Activated naive CD4-positive, alpha-beta T cell treated with anti-CD3 and anti-CD28 coated beads, Interleukin-2, amount 50 U/mL, for 24 hours (primary cell): ENCODE measurements around the gene SMYD1.

Experiments
- H3K27ac Mint-ChIP-seq: one replicate; pipeline ENCODE4 v1.8.0; 2021; ENCODE audit warnings: mild to moderate bottlenecking, mixed read lengths
- H3K27me3 Mint-ChIP-seq: one replicate; pipeline ENCODE4 v1.8.0; 2021; ENCODE audit warnings: mixed read lengths
- H3K36me3 Mint-ChIP-seq: one replicate; pipeline ENCODE4 v1.8.0; 2021; ENCODE audit warnings: mixed read lengths
- H3K4me1 Mint-ChIP-seq: one replicate; pipeline ENCODE4 v1.8.0; 2021; ENCODE audit warnings: mixed read lengths
- H3K4me3 Mint-ChIP-seq: one replicate; pipeline ENCODE4 v1.8.0; 2021; ENCODE audit warnings: mild to moderate bottlenecking, mixed read lengths
- H3K9me3 Mint-ChIP-seq: one replicate; pipeline ENCODE4 v1.8.0; 2021; ENCODE audit warnings: mixed read lengths

The SMYD1 gene

GRCh38 chr2:88070055-88070454, 2.4 kb downstream of the SMYD1 start:
- no peak overlapping the region for H3K27ac Mint-ChIP-seq
- H3K4me3 Mint-ChIP-seq: no peak overlapping the region
- no peaks in the 10 kb centered on the region for H3K9me3 Mint-ChIP-seq
- H3K36me3 Mint-ChIP-seq: no peaks in the 10 kb centered on the region
- H3K27me3 Mint-ChIP-seq: no peaks in the 10 kb centered on the region
- no peaks in the 10 kb centered on the region for H3K4me1 Mint-ChIP-seq

- Mint-ChIP-seq H3K4me3 (no peak overlapping the region), H3K27ac (no peak overlapping the region), H3K36me3 (no peaks in the 10 kb centered on the region), H3K27me3 (no peaks in the 10 kb centered on the region), H3K4me1 (no peaks in the 10 kb centered on the region), H3K9me3 (no peaks in the 10 kb centered on the region)
Measured at GRCh38 chr2:88071365-88071764, 3.7 kb downstream of the SMYD1 start.

- Mint-ChIP-seq H3K36me3 (no peaks in the 10 kb centered on the region), H3K4me1 (no peaks in the 10 kb centered on the region), H3K27ac (no peak overlapping the region), H3K9me3 (no peaks in the 10 kb centered on the region), H3K27me3 (no peaks in the 10 kb centered on the region), H3K4me3 (no peak overlapping the region)
Measured at GRCh38 chr2:88074150-88074549, 6.5 kb downstream of the SMYD1 start.

GRCh38 chr2:88074854-88075292, 7.2 kb downstream of the SMYD1 start:
- H3K27ac Mint-ChIP-seq: no peak overlapping the region

GRCh38 chr2:88077080-88077479, 9.5 kb downstream of the SMYD1 start:
- Mint-ChIP-seq H3K4me3 (no peak overlapping the region), H3K27me3 (no peaks in the 10 kb centered on the region), H3K27ac (no peak overlapping the region), H3K9me3 (no peaks in the 10 kb centered on the region), H3K36me3 (no peaks in the 10 kb centered on the region), H3K4me1 (no peaks in the 10 kb centered on the region)

More at GRCh38 chr2:88074854-88075292, 7.2 kb downstream of the SMYD1 start:
- Mint-ChIP-seq H3K4me3 (no peak overlapping the region), H3K9me3 (no peaks in the 10 kb centered on the region), H3K27me3 (no peaks in the 10 kb centered on the region), H3K36me3 (no peaks in the 10 kb centered on the region), H3K4me1 (no peaks in the 10 kb centered on the region)

GRCh38 chr2:88078643-88079172, 11.1 kb downstream of the SMYD1 start:
- no peaks in the 10 kb centered on the region for H3K27me3 Mint-ChIP-seq
- no peak overlapping the region for H3K4me3 Mint-ChIP-seq
- H3K36me3 Mint-ChIP-seq: no peaks in the 10 kb centered on the region
- H3K4me1 Mint-ChIP-seq: no peaks in the 10 kb centered on the region
- H3K9me3 Mint-ChIP-seq: no peaks in the 10 kb centered on the region
- no peak overlapping the region for H3K27ac Mint-ChIP-seq

GRCh38 chr2:88080545-88080944, 12.9 kb downstream of the SMYD1 start:
- Mint-ChIP-seq H3K27me3 (no peaks in the 10 kb centered on the region), H3K4me1 (no peaks in the 10 kb centered on the region), H3K9me3 (no peaks in the 10 kb centered on the region)

GRCh38 chr2:88081924-88082608, 14.4 kb downstream of the SMYD1 start:
- Mint-ChIP-seq H3K27ac (no peak overlapping the region), H3K27me3 (no peaks in the 10 kb centered on the region), H3K4me1 (no peaks in the 10 kb centered on the region), H3K4me3 (no peak overlapping the region), H3K36me3 (no peaks in the 10 kb centered on the region), H3K9me3 (no peaks in the 10 kb centered on the region)

More at GRCh38 chr2:88080545-88080944, 12.9 kb downstream of the SMYD1 start:
- H3K27ac Mint-ChIP-seq: no peak overlapping the region
- no peak overlapping the region for H3K4me3 Mint-ChIP-seq
- H3K36me3 Mint-ChIP-seq: no peaks in the 10 kb centered on the region

GRCh38 chr2:88082781-88083180, 15.2 kb downstream of the SMYD1 start:
- no peak overlapping the region for H3K4me3 Mint-ChIP-seq
- no peaks in the 10 kb centered on the region for H3K27me3 Mint-ChIP-seq
- H3K9me3 Mint-ChIP-seq: no peaks in the 10 kb centered on the region
- no peak overlapping the region for H3K27ac Mint-ChIP-seq
- no peaks in the 10 kb centered on the region for H3K4me1 Mint-ChIP-seq
- H3K36me3 Mint-ChIP-seq: no peaks in the 10 kb centered on the region

- peaks cover 10% of the 10 kb centered on the region for H3K4me1 Mint-ChIP-seq
- H3K27me3 Mint-ChIP-seq: no peaks in the 10 kb centered on the region
- H3K9me3 Mint-ChIP-seq: no peaks in the 10 kb centered on the region
- no peak overlapping the region for H3K27ac Mint-ChIP-seq
- no peaks in the 10 kb centered on the region for H3K36me3 Mint-ChIP-seq
- H3K4me3 Mint-ChIP-seq: no peak overlapping the region
Measured at GRCh38 chr2:88085099-88085498, 17.5 kb downstream of the SMYD1 start.

- H3K4me3 Mint-ChIP-seq: no peak overlapping the region
- H3K36me3 Mint-ChIP-seq: no peaks in the 10 kb centered on the region
- H3K27me3 Mint-ChIP-seq: no peaks in the 10 kb centered on the region
- H3K27ac Mint-ChIP-seq: no peak overlapping the region
- no peaks in the 10 kb centered on the region for H3K9me3 Mint-ChIP-seq
- peaks cover 15% of the 10 kb centered on the region for H3K4me1 Mint-ChIP-seq
Measured at GRCh38 chr2:88085602-88086001, 18.0 kb downstream of the SMYD1 start.

GRCh38 chr2:88086401-88086800, 18.8 kb downstream of the SMYD1 start:
- Mint-ChIP-seq H3K36me3 (no peaks in the 10 kb centered on the region), H3K9me3 (no peaks in the 10 kb centered on the region), H3K4me1 (peaks cover 23% of the 10 kb centered on the region), H3K27ac (no peak overlapping the region), H3K4me3 (no peak overlapping the region), H3K27me3 (no peaks in the 10 kb centered on the region)

GRCh38 chr2:88087073-88087472, 19.4 kb downstream of the SMYD1 start:
- Mint-ChIP-seq H3K4me1 (peaks cover 28% of the 10 kb centered on the region), H3K27ac (no peak overlapping the region), H3K9me3 (no peaks in the 10 kb centered on the region), H3K36me3 (no peaks in the 10 kb centered on the region), H3K4me3 (no peak overlapping the region), H3K27me3 (no peaks in the 10 kb centered on the region)

GRCh38 chr2:88087763-88088162, 20.1 kb downstream of the SMYD1 start:
- Mint-ChIP-seq H3K27me3 (no peaks in the 10 kb centered on the region), H3K9me3 (no peaks in the 10 kb centered on the region), H3K27ac (no peak overlapping the region), H3K4me3 (no peak overlapping the region), H3K36me3 (no peaks in the 10 kb centered on the region), H3K4me1 (peaks cover 29% of the 10 kb centered on the region)

- no peak overlapping the region for H3K27ac Mint-ChIP-seq
- H3K27me3 Mint-ChIP-seq: no peaks in the 10 kb centered on the region
- H3K9me3 Mint-ChIP-seq: no peaks in the 10 kb centered on the region
- H3K4me1 Mint-ChIP-seq: peaks cover 33% of the 10 kb centered on the region
- no peaks in the 10 kb centered on the region for H3K36me3 Mint-ChIP-seq
- H3K4me3 Mint-ChIP-seq: no peak overlapping the region
Measured at GRCh38 chr2:88088999-88089398, 21.4 kb downstream of the SMYD1 start.

GRCh38 chr2:88090446-88091283, 23.0 kb downstream of the SMYD1 start:
- Mint-ChIP-seq H3K4me1 (peaks cover 33% of the 10 kb centered on the region), H3K27me3 (no peaks in the 10 kb centered on the region), H3K27ac (peak overlapping the region; percentile 86), H3K4me3 (peak overlapping the region; percentile 31), H3K36me3 (no peaks in the 10 kb centered on the region), H3K9me3 (no peaks in the 10 kb centered on the region)
